GM18526 (cell line): ENCODE results near the gene RBM19.

ENCODE experiments used
- POLR2A ChIP-seq: IDR thresholded peaks from 3 replicates; pipeline ENCODE4 v1.6.1; 2011; ENCODE audit not compliant: insufficient read length; ENCODE audit errors: extremely low read depth

Gene RBM19

DNA sequence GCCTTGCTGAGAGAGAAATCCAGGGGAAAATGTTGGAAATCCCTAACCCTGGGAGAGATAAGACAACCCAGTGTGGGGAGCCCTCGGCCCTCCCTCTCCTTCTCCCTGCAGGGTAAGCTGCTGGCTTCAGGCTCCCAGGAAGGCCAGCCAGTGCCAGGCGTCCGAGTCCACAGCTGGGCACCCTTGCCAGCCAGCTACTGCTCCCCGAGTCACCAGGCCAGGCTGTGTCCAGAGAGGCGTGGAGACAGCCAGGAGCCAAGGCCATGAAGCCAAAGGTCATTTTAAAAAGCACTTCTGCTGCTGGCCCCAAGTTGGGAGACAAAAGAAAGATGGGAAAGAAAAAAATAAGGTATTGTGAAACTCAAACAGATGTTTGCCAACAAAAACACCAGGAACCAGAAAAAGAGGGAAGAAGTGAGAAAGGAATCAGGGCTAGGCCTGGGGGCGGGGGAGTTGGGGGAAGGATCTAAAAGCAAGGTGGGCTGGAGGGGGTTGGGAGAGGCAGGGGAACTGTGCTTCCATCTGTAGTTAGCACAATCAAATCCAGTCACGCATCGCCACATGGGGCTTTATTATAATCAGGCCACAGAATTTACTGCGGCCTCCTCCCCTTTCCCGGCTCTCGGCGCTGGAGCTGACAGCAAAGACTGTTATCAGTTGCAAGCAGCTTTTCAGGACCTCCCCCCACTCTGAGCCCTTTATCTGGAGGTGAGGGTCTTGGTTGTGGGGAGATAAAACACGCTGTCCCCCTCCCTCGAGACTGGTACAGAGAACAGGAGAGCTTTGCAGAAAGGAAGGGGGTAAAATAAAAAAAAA lies 33.5 kb downstream of the RBM19 start:
- no peak for TF ChIP-seq POLR2A

GRCh38 chr12:113931517-113931916 lies 34.6 kb downstream of the RBM19 start:
- TF ChIP-seq POLR2A, result no peak

DNA sequence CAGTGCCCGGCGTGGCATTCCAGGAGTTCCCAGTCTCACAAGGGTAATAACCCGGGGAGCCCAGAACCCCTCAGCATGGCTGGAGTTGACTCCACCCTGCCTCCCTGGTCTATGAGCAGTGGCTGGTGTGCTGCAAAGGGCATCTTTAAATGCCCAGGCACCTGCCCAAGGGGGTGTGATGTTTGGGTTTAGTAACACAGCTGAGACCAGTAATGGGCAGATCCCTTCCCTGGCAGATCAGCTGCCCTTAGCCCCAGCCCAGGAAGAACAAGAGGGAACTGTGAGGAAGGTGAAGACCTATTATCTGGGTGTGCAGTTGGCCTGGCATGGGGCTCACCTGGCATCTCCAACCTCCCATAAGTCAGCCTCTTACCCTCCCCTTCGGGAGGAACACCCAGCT lies 35.9 kb downstream of the RBM19 start:
- no peak for TF ChIP-seq POLR2A

DNA sequence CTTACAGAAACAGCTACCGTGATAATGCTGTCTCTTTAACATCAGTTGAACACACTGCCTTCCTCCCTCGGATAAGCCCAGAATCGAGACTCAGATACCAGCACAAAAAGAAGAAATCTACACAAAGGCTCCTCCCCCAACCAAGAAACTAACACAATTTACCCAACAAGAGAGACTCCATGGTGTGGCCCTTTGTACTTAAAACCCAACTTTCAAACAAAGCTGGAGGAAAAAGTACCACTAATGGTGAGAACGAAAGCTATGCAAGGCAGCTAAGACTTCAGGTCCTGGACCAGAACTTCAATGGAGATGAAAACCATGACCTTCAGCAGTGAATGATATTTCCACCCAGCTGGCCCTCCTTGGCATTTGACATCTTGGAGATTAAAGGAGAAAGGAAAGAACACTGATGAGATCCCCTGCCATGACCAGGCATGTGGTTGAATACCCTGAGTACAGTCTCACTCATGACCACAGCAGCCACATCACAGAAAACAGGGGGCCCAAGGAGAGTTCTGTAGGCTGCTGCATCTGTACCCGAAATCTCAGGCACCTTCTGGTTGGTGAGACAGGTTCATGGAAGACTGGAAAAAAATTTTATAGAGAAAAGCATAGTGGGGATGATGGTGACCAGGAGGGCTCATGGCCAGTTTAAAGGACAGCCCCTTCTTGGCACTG lies 36.7 kb downstream of the RBM19 start:
- TF ChIP-seq POLR2A, result no peak

GRCh38 chr12:113926788-113927187 lies 39.3 kb downstream of the RBM19 start:
- no peak for TF ChIP-seq POLR2A

GRCh38 chr12:113924341-113924740 lies 41.8 kb downstream of the RBM19 start:
- TF ChIP-seq POLR2A, result no peak

DNA sequence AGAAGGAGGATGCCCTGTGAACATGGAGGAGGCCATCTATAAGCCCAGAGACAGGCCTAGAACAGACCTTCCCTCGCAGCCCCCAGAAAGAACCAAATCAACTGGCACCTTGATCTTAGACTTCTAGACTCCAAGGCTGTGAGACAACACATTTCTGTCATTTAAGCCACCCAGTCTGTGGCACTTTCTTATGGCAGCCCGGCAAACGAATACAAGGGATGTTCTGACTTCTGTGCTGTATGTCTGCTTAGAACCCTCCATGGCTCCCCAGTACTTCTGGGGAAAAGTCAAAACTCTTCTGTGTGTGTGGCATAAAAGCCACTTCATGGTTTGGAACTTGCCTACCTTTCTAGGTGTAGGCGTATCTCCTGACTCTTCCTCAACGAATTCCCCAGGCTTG lies 42.9 kb downstream of the RBM19 start:
- no peak for TF ChIP-seq POLR2A

DNA sequence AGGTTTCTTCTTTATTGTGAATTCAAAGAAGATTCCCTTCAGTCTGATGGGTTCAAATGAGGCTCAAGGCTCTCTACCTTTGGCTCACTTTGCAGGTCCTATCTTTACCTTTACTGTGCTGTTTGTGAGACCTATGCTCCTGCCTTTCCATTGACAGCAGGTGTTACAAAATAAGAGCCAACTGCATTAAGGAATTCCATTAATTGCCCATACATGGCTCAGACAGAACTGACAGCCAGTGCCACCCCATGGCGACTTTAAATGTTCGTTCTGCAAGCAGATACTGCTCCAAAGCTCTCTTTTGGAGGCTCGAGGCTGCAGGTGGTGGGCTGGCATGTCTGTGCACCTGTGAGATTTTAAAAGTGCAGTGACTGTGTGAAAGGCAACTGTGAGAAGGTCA lies 44.7 kb downstream of the RBM19 start:
- TF ChIP-seq POLR2A, result no peak

- TF ChIP-seq POLR2A, result no peak
Observed at GRCh38 chr12:113919791-113920190, 46.3 kb downstream of the RBM19 start.

DNA sequence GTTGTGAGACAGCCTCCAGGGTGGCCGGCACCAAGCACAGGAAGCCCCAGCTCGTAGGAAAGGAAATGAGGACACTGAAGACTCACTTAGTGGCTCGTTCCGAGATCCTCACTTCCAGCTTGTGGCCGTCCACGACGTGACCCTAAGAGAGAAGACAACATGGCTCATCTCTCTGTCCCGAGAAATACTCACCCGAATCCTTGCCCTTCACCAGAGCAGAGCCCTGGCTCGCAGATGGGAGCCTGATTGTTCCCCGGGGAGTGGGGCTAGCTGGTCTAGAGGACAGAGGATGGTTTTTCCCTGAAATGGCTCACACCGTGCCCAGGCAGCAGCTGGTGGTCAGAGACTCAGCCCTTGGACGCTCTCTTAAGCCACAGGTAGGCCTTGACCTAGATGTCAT lies 47.8 kb downstream of the RBM19 start:
- no peak for TF ChIP-seq POLR2A

DNA sequence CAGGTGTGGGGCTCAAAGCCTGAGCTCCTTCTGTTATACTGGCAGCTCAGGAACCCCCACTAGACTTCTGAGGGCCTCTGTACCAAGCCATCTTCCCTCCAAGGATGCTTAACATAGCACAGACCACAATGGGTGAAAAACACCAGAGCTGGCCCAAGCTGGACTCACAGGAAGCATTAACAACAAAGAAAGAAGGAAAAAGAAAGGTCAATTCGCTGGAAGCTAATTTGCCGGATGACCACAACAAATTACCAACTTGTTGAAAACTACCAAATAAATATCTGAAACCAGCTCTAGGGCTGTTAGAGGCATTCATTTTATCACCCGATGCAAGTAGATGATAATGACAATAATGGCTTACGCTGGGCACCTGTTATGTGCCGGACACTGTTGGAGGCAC lies 48.7 kb downstream of the RBM19 start:
- TF ChIP-seq POLR2A, result no peak

- TF ChIP-seq POLR2A, result no peak
Observed at GRCh38 chr12:113914806-113915205, 51.3 kb downstream of the RBM19 start.

DNA sequence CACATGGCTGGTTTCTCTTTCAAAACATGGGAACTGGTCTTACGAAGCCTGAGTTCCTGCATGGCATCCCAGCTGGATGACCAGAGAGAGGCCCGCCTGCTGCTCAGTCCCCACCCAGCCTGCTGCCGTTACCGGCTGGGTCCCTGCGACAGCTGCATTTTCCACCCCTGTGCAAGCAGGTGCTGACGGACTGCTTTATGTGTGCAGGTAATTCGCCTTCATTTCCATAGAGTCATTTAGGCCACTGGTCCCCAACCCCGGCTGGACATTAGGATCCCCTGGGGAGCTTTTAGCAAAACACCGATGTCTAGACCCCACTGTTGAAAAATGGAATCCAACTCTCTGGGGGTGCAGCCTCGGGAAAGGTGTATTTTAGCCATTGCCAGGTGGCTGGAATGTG lies 51.9 kb downstream of the RBM19 start:
- no peak for TF ChIP-seq POLR2A

DNA sequence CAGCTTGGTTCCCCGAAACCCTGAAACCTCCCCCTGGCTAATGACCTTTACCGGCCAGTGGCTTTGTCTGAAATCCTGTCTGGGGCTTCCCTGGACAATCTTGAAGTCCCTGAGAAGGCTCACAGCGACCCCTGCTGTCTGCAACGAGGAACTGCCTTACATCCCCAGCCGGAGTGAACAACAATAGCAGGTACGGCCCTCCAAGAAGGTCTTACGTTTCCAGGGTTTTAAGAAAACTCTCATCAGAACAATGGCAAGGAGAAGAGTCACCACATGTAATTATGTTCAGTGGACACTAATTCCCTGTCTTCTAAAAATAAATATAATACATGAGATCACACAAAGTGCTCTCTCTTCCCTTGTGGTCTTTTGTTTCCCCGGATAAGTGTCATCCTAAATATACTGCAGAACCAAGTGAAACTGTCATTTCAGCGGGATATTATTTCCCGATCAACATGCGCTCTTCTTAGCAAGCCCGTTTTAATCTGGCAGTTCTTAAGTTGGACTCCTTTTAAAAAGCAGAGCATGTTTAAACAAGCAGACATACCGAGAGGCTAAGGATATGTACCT lies 53.3 kb downstream of the RBM19 start:
- TF ChIP-seq POLR2A, result no peak

DNA sequence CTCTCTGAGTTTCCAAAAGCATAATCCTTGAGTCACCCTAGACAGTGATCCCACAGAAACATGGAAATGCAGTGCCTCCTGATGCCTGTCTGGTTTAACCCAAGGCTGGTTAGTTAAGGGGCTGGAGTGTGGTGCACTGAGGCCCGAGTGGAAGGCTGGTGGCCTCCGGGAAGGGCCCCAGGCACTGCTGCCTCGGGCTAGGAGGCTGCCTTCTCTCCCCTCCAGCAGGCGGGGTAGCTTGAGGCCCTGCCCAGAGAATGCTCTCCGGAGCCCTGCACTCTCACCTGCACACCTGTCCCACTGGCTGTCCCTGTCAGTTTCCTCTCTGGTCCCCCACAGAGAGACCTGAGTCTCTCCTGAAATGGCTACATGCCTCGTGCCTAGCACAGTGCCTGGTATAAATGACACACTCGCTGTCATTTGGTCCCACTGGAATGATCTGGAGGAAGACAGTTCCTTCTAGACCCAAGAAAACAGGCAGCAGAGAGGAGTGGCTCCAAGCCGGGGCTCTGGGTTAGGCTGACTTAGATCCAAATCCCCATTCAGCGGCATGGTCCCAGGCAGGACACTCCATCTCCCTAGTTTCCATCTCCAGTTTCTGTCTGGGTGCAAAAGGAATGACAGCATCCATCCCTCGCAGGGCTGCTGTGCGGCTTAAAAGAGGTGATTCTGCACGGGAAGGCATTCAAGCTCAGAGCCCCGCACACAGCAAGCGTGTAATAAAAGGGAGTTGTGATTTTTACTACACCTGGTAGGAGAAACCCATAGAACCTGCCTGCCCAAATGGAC lies 54.0 kb downstream of the RBM19 start:
- no peak for TF ChIP-seq POLR2A

DNA sequence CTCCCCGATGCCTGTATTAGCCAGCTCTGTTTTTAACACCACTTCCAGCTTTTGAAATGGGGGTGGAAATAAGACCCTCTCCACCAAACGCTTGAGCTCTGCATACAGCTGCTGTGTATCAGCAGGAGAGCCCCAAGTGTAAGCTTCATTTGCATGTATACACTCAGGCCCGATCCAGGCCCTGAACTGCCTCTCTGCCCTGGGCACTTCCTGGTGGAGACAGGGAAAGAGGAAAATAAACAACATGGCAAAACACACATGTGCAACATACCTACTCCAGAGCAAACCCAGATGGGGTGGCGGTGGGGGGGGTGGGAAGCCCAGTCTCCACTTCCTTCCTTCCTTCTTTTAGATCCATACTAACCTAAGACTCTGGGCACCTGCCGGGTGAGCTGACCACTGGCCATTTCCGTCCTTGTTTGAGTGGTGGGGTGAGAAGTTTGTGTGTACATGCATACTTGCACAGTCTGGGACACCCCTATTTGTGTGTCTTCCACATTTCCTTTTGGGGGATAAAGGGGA lies 55.3 kb downstream of the RBM19 start:
- TF ChIP-seq POLR2A, result no peak
